Measurements from ENCODE around the gene LRCOL1.

LRCOL1 gene

GRCh38 chr12:132604151-132604618, 6.2 kb downstream of the LRCOL1 start:
- Histone ChIP-seq H3F3A (ENCODE audit: control insufficient read depth, insufficient read depth) (peaks cover 4% of the 10 kb centered on the region), H4K20me1 (ENCODE audit: control insufficient read depth, insufficient read depth, low read depth, low read length) (no peaks in the 10 kb centered on the region), H3K27me3 (ENCODE audit: control insufficient read depth, low read length) (no peaks in the 10 kb centered on the region)

GRCh38 chr12:132603240-132604150, 6.9 kb downstream of the LRCOL1 start:
- H3K27ac ChIP-seq (ENCODE audit: low read depth, low read length), result no peak overlapping the region
- TF ChIP-seq CTCF (IDR thresholded peaks at IDR 0.05; ENCODE audit: low read depth, low read length, poor library complexity, severe bottlenecking) (no peak), EZH2phosphoT487 (IDR thresholded peaks at IDR 0.05; ENCODE audit: borderline replicate concordance, low read length) (no peak)
- peaks cover 8% of the 10 kb centered on the region for H3F3A ChIP-seq (ENCODE audit: control insufficient read depth, insufficient read depth)
- H3K79me2 ChIP-seq (ENCODE audit: control insufficient read depth, low read length), result no peaks in the 10 kb centered on the region
- H3K27me3 ChIP-seq (ENCODE audit: control insufficient read depth, low read length), result no peaks in the 10 kb centered on the region
- H3K4me2 ChIP-seq (ENCODE audit: low read length), result no peak overlapping the region
- H3K36me3 ChIP-seq (ENCODE audit: control insufficient read depth, low read length), result no peaks in the 10 kb centered on the region
- no peaks in the 10 kb centered on the region for H3K9me3 ChIP-seq (ENCODE audit: control insufficient read depth, insufficient read depth, low read length)
- H3K4me1 ChIP-seq (ENCODE audit: control insufficient read depth, low read length), result peaks cover 24% of the 10 kb centered on the region
- H3K4me3 ChIP-seq (ENCODE audit: low read length), result no peak overlapping the region
- H4K20me1 ChIP-seq (ENCODE audit: control insufficient read depth, insufficient read depth, low read depth, low read length), result no peaks in the 10 kb centered on the region
- H3K9me2 ChIP-seq (replicated peaks; ENCODE audit: control insufficient read depth, low read length), result no peaks in the 10 kb centered on the region

More at GRCh38 chr12:132604151-132604618, 6.2 kb downstream of the LRCOL1 start:
- Histone ChIP-seq H3K4me3 (ENCODE audit: low read length) (no peak overlapping the region), H3K27ac (ENCODE audit: low read depth, low read length) (no peak overlapping the region), H3K79me2 (ENCODE audit: control insufficient read depth, low read length) (no peaks in the 10 kb centered on the region), H3K4me1 (ENCODE audit: control insufficient read depth, low read length) (peaks cover 18% of the 10 kb centered on the region), H3K36me3 (ENCODE audit: control insufficient read depth, low read length) (no peaks in the 10 kb centered on the region), H3K9me3 (ENCODE audit: control insufficient read depth, insufficient read depth, low read length) (no peaks in the 10 kb centered on the region), H3K4me2 (ENCODE audit: low read length) (no peak overlapping the region), H3K9me2 (replicated peaks; ENCODE audit: control insufficient read depth, low read length) (no peaks in the 10 kb centered on the region)
- TF ChIP-seq EZH2phosphoT487 (IDR thresholded peaks at IDR 0.05; ENCODE audit: borderline replicate concordance, low read length), result no peak
- TF ChIP-seq CTCF (IDR thresholded peaks at IDR 0.05; ENCODE audit: low read depth, low read length, poor library complexity, severe bottlenecking), result no peak

- H3K4me3 ChIP-seq (ENCODE audit: low read length), result no peak overlapping the region
- no peaks in the 10 kb centered on the region for H3K79me2 ChIP-seq (ENCODE audit: control insufficient read depth, low read length)
- no peaks in the 10 kb centered on the region for H3K36me3 ChIP-seq (ENCODE audit: control insufficient read depth, low read length)
- H3K4me1 ChIP-seq (ENCODE audit: control insufficient read depth, low read length), result peaks cover 24% of the 10 kb centered on the region
- peaks cover 8% of the 10 kb centered on the region for H3F3A ChIP-seq (ENCODE audit: control insufficient read depth, insufficient read depth)
- TF ChIP-seq CTCF (IDR thresholded peaks at IDR 0.05; ENCODE audit: low read depth, low read length, poor library complexity, severe bottlenecking) (no peak), EZH2phosphoT487 (IDR thresholded peaks at IDR 0.05; ENCODE audit: borderline replicate concordance, low read length) (no peak)
- H3K27ac ChIP-seq (ENCODE audit: low read depth, low read length), result no peak overlapping the region
- H4K20me1 ChIP-seq (ENCODE audit: control insufficient read depth, insufficient read depth, low read depth, low read length), result no peaks in the 10 kb centered on the region
- no peaks in the 10 kb centered on the region for H3K9me2 ChIP-seq (replicated peaks; ENCODE audit: control insufficient read depth, low read length)
- H3K4me2 ChIP-seq (ENCODE audit: low read length), result no peak overlapping the region
- no peaks in the 10 kb centered on the region for H3K27me3 ChIP-seq (ENCODE audit: control insufficient read depth, low read length)
- H3K9me3 ChIP-seq (ENCODE audit: control insufficient read depth, insufficient read depth, low read length), result no peaks in the 10 kb centered on the region
These were observed 7.7 kb downstream of the LRCOL1 start for GRCh38 chr12:132602572-132603239.

Measured in DOHH2 (cell line).